PC-3 (cell line): ENCODE measurements around the gene LIG1.

Experiments
- EZH2 ChIP-seq: fragments of 300-600 bp; sonication (generic); IDR thresholded peaks from one replicate; pipeline ENCODE4 v1.6.1; 2017; ENCODE audit warnings: antibody characterized with exemption, mild to moderate bottlenecking, low read length; ENCODE audit not compliant: unreplicated experiment
- EZH2phosphoT487 ChIP-seq: fragments of 300-600 bp; sonication (generic); IDR thresholded peaks from 2 replicates; pipeline ENCODE4 v1.6.1; 2018; ENCODE audit warnings: mild to moderate bottlenecking, antibody characterized with exemption, low read length, borderline replicate concordance
- TF ChIP-seq, protein P1 (sequence below): fragments of 300-600 bp; sonication (generic); conservative IDR thresholded peaks from 2 replicates; pipeline ENCODE4 v1.5.1; 2017; ENCODE audit warnings: antibody characterized with exemption, low read depth, mild to moderate bottlenecking, low read length

DNA sequence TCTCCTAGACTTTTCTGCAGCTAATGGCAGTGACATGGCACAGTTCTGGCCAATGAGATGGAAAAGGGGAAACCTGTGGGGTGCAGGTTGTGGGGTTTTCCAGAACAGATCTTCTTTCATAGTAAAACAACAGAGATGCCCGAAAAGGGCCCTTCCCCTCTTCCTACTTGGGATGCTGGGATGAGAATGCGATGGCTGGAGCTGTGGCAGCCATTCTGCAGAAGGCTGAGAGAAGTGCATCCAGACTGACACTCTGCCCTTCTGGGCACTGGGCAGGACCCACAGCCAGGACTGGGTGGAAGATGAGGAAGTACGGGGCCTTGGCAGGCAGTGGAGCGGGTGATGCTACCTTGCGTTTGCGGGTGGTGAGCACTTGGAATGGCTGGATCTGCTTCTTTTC lies 42.6 kb downstream of the LIG1 start:
- TF ChIP-seq, protein P1, sequence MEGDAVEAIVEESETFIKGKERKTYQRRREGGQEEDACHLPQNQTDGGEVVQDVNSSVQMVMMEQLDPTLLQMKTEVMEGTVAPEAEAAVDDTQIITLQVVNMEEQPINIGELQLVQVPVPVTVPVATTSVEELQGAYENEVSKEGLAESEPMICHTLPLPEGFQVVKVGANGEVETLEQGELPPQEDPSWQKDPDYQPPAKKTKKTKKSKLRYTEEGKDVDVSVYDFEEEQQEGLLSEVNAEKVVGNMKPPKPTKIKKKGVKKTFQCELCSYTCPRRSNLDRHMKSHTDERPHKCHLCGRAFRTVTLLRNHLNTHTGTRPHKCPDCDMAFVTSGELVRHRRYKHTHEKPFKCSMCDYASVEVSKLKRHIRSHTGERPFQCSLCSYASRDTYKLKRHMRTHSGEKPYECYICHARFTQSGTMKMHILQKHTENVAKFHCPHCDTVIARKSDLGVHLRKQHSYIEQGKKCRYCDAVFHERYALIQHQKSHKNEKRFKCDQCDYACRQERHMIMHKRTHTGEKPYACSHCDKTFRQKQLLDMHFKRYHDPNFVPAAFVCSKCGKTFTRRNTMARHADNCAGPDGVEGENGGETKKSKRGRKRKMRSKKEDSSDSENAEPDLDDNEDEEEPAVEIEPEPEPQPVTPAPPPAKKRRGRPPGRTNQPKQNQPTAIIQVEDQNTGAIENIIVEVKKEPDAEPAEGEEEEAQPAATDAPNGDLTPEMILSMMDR, result no peak
- TF ChIP-seq EZH2 (no peak), EZH2phosphoT487 (no peak)
